Measurements from ENCODE around the gene PIK3IP1. TPM values are rescaled to one million over a fixed set of nuclear protein-coding genes. Genes with fewer than 3 reads are reported as not detected.
"Not testable (repeated sequence)": the region's sequence is repeated elsewhere in the genome, so short reads cannot be mapped to it uniquely, and the experiment has no call there.

The PIK3IP1 gene
- total RNA-seq, 4 donors from 2014 or later: 39.8 to 88.4 (median 48.1) TPM

DNA sequence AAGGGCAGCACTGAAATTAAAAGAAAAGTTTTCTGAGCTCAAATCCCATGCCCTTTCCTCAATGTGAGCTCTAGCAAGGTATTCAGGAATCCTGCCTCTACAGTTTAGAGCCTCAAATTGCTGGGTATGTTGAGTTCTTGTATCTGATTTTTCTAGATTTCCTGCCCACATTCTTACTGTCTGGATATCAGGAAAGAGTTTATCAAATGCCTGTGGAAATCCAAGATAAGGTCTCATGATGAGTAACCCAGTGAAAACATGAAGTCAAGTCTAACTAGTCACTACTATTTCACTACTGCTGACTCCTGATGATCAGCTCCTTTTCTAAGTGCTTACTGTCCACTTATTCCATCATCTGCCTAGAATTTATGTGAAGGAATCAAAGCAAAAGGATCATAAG is 50.4 kb downstream of the PIK3IP1 start:
- no peaks in the 10 kb centered on the region for H3K27me3 ChIP-seq
- H3K36me3 ChIP-seq: no peaks in the 10 kb centered on the region
- H3K9me3 ChIP-seq: no peaks in the 10 kb centered on the region
- TF ChIP-seq, protein P1, sequence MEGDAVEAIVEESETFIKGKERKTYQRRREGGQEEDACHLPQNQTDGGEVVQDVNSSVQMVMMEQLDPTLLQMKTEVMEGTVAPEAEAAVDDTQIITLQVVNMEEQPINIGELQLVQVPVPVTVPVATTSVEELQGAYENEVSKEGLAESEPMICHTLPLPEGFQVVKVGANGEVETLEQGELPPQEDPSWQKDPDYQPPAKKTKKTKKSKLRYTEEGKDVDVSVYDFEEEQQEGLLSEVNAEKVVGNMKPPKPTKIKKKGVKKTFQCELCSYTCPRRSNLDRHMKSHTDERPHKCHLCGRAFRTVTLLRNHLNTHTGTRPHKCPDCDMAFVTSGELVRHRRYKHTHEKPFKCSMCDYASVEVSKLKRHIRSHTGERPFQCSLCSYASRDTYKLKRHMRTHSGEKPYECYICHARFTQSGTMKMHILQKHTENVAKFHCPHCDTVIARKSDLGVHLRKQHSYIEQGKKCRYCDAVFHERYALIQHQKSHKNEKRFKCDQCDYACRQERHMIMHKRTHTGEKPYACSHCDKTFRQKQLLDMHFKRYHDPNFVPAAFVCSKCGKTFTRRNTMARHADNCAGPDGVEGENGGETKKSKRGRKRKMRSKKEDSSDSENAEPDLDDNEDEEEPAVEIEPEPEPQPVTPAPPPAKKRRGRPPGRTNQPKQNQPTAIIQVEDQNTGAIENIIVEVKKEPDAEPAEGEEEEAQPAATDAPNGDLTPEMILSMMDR (IDR thresholded peaks at IDR 0.05): no peak
- TF ChIP-seq POLR2A (IDR thresholded peaks at IDR 0.05): no peak
- H3K4me3 ChIP-seq (replicated peaks in 1 of 3): no peak overlapping the region
- H3K27ac ChIP-seq: no peak overlapping the region
- no peak for DNase-seq
- H3K4me1 ChIP-seq: peaks cover 0 to 35% of the 10 kb centered on the region in 2 donors
- intact Hi-C loops (cut with DNase I): no loop called here

DNA sequence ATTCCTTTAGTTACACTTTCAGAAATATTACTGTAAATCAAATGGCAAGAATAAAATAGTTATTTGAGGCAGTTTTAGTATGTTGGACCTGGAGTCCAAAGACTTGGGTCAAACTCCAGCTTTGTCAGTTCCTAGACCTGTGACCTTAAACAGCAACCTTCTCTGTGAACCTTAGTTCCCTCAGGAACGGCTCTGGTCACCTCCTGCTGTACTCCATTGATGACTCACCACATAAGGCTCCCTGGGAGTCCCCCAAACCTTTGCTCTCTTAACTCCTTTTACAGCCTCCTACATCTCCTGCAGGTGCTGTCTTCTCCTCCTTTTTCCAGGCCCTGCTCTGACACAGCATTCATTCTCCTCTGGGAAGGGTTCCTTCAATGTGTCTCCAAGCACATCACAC is 51.1 kb downstream of the PIK3IP1 start:
- DNase-seq: no peak
- Histone ChIP-seq H3K4me1 (peaks cover 0 to 35% of the 10 kb centered on the region in 2 donors), H3K27me3 (no peaks in the 10 kb centered on the region), H3K27ac (no peak overlapping the region), H3K4me3 (replicated peaks in 1 of 3) (no peak overlapping the region), H3K9me3 (no peaks in the 10 kb centered on the region), H3K36me3 (no peaks in the 10 kb centered on the region)
- WGBS, 2 donors: 40 to 60% methylated on average over 1 of the region's 1 CpG
- TF ChIP-seq, protein P1 (IDR thresholded peaks at IDR 0.05): no peak
- no peak for TF ChIP-seq POLR2A (IDR thresholded peaks at IDR 0.05)
- intact Hi-C loops (cut with DNase I): no loop called here

DNA sequence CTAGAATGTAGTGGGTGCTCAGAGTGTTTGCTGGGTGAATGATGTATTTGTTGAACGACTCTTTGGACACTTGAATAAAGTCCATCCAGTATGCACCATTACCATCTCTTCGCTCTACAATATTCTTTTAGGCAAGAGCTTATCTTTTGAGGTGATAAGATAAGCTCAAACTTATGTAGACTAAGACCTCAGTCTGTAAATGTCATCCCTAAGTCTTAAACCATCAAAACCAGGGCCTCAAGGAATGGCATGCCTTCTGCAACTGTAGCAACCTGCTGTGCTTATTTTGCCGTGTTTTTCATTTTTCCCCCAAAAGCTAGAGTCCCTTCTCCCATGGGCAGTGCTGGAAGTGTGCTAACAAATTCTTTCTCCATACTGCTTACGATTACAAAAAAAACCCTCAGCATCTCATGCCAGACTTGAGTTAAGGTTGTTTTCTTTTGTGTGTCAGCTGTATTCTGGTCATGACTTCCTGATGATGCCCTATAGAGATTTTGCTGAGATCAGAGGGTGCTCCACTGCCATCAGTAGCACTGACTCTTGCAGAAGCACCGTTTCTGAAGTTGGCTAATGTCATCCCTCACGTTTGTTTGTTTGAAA is 52.4 kb downstream of the PIK3IP1 start:
- Histone ChIP-seq H3K36me3 (no peaks in the 10 kb centered on the region), H3K27ac (no peak overlapping the region), H3K9me3 (no peaks in the 10 kb centered on the region), H3K27me3 (no peaks in the 10 kb centered on the region), H3K4me3 (replicated peaks in 1 of 3) (no peak overlapping the region), H3K4me1 (peaks cover 0 to 34% of the 10 kb centered on the region in 2 donors)
- intact Hi-C loops (cut with DNase I): loop anchor here (10.0 kb wide), 1 partner anchor 125 kb away; no protein-coding TSS in a partner anchor
- TF ChIP-seq POLR2A (IDR thresholded peaks at IDR 0.05): no peak
- TF ChIP-seq, protein P1 (IDR thresholded peaks at IDR 0.05): no peak
- WGBS, 2 donors: 76 to 78% methylated on average over 6 of the region's 6 CpGs
- no peak for DNase-seq

DNA sequence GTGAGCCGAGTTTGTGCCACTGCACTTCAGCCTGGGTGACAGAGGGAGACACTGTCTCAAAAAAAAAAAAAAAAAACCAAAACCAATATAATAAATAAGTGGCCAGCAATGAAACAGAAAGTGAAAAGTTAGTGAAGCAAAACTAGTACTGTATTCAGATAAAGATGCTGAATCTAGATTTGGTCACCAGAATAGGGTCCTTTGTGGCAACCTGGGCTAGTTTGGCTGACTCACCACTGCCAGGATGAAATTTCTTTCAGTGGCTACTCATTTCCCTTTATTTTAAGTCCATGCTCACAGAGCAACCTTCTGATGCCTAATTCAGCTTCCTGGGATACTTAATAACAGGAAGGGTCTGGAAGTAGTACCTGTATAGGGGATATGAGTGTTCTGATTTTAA is 54.2 kb downstream of the PIK3IP1 start:
- Histone ChIP-seq H3K9me3 (no peaks in the 10 kb centered on the region), H3K4me3 (replicated peaks in 1 of 3) (no peak overlapping the region), H3K27ac (no peak overlapping the region), H3K36me3 (no peaks in the 10 kb centered on the region), H3K27me3 (no peaks in the 10 kb centered on the region), H3K4me1 (peaks cover 0 to 18% of the 10 kb centered on the region in 2 donors)
- no peak for TF ChIP-seq POLR2A (IDR thresholded peaks at IDR 0.05)
- TF ChIP-seq, protein P1 (IDR thresholded peaks at IDR 0.05): no peak
- 98 to 100% methylated on average over 1 of the region's 1 CpG for WGBS, 2 donors
- intact Hi-C loops (cut with DNase I): loop anchor here (10.0 kb wide), 1 partner anchor 123 kb away; no protein-coding TSS in a partner anchor
- DNase-seq: no peak

DNA sequence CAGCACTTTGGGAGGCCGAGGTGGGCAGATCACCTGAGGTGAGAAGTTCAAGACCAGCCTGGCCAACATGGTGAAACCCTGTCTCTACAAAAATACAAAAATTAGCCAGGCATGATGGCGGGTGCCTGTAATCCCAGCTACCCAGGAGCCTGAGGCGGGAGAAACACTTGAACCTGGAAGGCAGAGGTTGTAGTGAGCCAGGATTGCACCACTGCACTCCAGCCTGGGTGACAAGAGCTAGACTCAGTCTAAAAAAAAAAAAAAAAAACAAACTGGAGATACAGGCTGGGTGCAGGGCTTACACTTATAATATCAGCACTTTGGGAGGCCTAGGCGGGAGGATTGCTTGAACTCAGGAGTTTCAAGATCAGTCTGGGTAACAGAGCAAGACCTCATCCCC is 56.2 kb downstream of the PIK3IP1 start:
- Histone ChIP-seq H3K4me1 (peaks cover 0 to 23% of the 10 kb centered on the region in 2 donors), H3K27ac (peak overlapping the region in 1 of 3 donors; percentile 24)
- H3K27me3 ChIP-seq; H3K36me3 ChIP-seq; H3K9me3 ChIP-seq; H3K4me3 ChIP-seq (replicated peaks in 1 of 3): not testable (repeated sequence)
- WGBS, 2 donors: 79 to 92% methylated on average over 4 of the region's 4 CpGs
- intact Hi-C loops (cut with DNase I): loop anchor here (10.0 kb wide), 1 partner anchor 121 kb away; no protein-coding TSS in a partner anchor
- peak in 1 of 2 donors; percentile 24 for DNase-seq
